Endothelial cell (in vitro differentiated cells): ENCODE data around the gene UXS1. TPM values are rescaled to one million over a fixed set of nuclear protein-coding genes. Genes with fewer than 3 reads are reported as not detected.

Experiments used
- DNase-seq: peaks from one replicate; pipeline ENCODE4 v3.0.0; 2021; ENCODE audit warnings: low spot score
- H3K27ac Mint-ChIP-seq: one replicate; pipeline ENCODE4 v1.8.0; 2021; ENCODE audit warnings: mixed read lengths, inconsistent platforms; ENCODE audit not compliant: unreplicated experiment
- H3K27me3 Mint-ChIP-seq: one replicate; pipeline ENCODE4 v1.8.0; 2021; ENCODE audit warnings: mild to moderate bottlenecking, moderate library complexity, mixed read lengths, inconsistent platforms; ENCODE audit not compliant: unreplicated experiment
- H3K36me3 Mint-ChIP-seq: one replicate; pipeline ENCODE4 v1.8.0; 2021; ENCODE audit warnings: mild to moderate bottlenecking, low read depth, mixed read lengths, inconsistent platforms; ENCODE audit not compliant: unreplicated experiment
- H3K4me1 Mint-ChIP-seq: one replicate; pipeline ENCODE4 v1.8.0; 2021; ENCODE audit warnings: mild to moderate bottlenecking, mixed read lengths, inconsistent platforms; ENCODE audit not compliant: unreplicated experiment
- H3K4me3 Mint-ChIP-seq: one replicate; pipeline ENCODE4 v1.8.0; 2021; ENCODE audit warnings: mild to moderate bottlenecking, mixed read lengths, inconsistent platforms; ENCODE audit not compliant: unreplicated experiment
- H3K9me3 Mint-ChIP-seq: one replicate; pipeline ENCODE4 v1.8.0; 2021; ENCODE audit warnings: mixed read lengths, inconsistent platforms; ENCODE audit not compliant: unreplicated experiment
- total RNA-seq: library from RNA; stranded (reverse); fragmentation: NEBNext Ultra II Directional; extraction: Animal tissue kit (Norgen Biotek cat#: 25700); gene quantifications from one replicate; pipeline ENCODE4 v1.2.1, GENCODE V29; 2021; ENCODE audit not compliant: unreplicated experiment
- TF ChIP-seq, protein P1 (sequence below): fragments of 200-600 bp; sonication (generic); IDR thresholded peaks from one replicate; pipeline ENCODE4 v1.5.0; 2021; ENCODE audit warnings: antibody characterized with exemption; ENCODE audit not compliant: unreplicated experiment

Gene UXS1
- total RNA-seq, 1 donor from 2014 or later, result 60.4 TPM

- Mint-ChIP-seq H3K9me3 (no peaks in the 10 kb centered on the region), H3K27ac (no peak overlapping the region), H3K36me3 (no peaks in the 10 kb centered on the region), H3K4me3 (no peak overlapping the region), H3K4me1 (no peaks in the 10 kb centered on the region), H3K27me3 (no peaks in the 10 kb centered on the region)
- TF ChIP-seq, protein P1, sequence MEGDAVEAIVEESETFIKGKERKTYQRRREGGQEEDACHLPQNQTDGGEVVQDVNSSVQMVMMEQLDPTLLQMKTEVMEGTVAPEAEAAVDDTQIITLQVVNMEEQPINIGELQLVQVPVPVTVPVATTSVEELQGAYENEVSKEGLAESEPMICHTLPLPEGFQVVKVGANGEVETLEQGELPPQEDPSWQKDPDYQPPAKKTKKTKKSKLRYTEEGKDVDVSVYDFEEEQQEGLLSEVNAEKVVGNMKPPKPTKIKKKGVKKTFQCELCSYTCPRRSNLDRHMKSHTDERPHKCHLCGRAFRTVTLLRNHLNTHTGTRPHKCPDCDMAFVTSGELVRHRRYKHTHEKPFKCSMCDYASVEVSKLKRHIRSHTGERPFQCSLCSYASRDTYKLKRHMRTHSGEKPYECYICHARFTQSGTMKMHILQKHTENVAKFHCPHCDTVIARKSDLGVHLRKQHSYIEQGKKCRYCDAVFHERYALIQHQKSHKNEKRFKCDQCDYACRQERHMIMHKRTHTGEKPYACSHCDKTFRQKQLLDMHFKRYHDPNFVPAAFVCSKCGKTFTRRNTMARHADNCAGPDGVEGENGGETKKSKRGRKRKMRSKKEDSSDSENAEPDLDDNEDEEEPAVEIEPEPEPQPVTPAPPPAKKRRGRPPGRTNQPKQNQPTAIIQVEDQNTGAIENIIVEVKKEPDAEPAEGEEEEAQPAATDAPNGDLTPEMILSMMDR, result no peak
- peak; percentile 50 for DNase-seq
Observed at GRCh38 chr2:106085181-106085940, 108.7 kb downstream of the UXS1 start.

GRCh38 chr2:106080959-106081358 is 113.1 kb downstream of the UXS1 start:
- TF ChIP-seq, protein P1, result no peak
- no peak for DNase-seq
- H3K4me1 Mint-ChIP-seq, result no peaks in the 10 kb centered on the region
- H3K9me3 Mint-ChIP-seq, result no peaks in the 10 kb centered on the region
- H3K36me3 Mint-ChIP-seq, result no peaks in the 10 kb centered on the region
- no peak overlapping the region for H3K27ac Mint-ChIP-seq
- no peaks in the 10 kb centered on the region for H3K27me3 Mint-ChIP-seq
- no peak overlapping the region for H3K4me3 Mint-ChIP-seq

DNA sequence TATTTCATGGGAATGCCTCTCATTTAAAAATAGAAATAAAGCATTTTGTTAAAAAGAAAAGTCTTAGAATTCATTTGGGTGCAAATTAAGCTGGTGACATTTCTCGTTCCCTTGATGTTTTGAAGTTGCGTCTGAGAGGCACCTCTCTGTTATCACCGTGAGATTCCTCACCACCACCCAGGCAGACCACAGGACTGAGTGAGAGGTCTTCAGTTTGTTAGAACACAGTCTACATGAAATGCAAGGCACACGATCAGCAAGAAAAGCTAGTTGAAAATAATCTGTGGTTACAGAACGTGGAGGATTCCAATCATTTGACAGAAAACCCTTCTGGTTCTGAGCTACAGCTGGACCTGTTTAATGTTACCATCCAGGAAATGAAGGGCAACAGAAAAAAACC is 116.0 kb downstream of the UXS1 start:
- Mint-ChIP-seq H3K9me3 (no peaks in the 10 kb centered on the region), H3K4me3 (no peak overlapping the region), H3K27ac (no peak overlapping the region), H3K4me1 (peaks cover 9% of the 10 kb centered on the region), H3K27me3 (no peaks in the 10 kb centered on the region), H3K36me3 (no peaks in the 10 kb centered on the region)
- TF ChIP-seq, protein P1, result no peak
- DNase-seq, result no peak

GRCh38 chr2:106076941-106077340 is 117.2 kb downstream of the UXS1 start:
- H3K36me3 Mint-ChIP-seq, result no peaks in the 10 kb centered on the region
- TF ChIP-seq, protein P1, result no peak

GRCh38 chr2:106075048-106075447 is 119.1 kb downstream of the UXS1 start:
- no peaks in the 10 kb centered on the region for H3K36me3 Mint-ChIP-seq

More at GRCh38 chr2:106076941-106077340, 117.2 kb downstream of the UXS1 start:
- H3K9me3 Mint-ChIP-seq, result no peaks in the 10 kb centered on the region
- DNase-seq, result no peak
- H3K4me3 Mint-ChIP-seq, result no peak overlapping the region
- H3K4me1 Mint-ChIP-seq, result peaks cover 11% of the 10 kb centered on the region
- no peak overlapping the region for H3K27ac Mint-ChIP-seq
- H3K27me3 Mint-ChIP-seq, result no peaks in the 10 kb centered on the region

More at GRCh38 chr2:106075048-106075447, 119.1 kb downstream of the UXS1 start:
- H3K9me3 Mint-ChIP-seq, result no peaks in the 10 kb centered on the region
- H3K27ac Mint-ChIP-seq, result no peak overlapping the region
- no peak for DNase-seq
- H3K4me1 Mint-ChIP-seq, result peaks cover 11% of the 10 kb centered on the region
- no peaks in the 10 kb centered on the region for H3K27me3 Mint-ChIP-seq
- TF ChIP-seq, protein P1, result no peak
- H3K4me3 Mint-ChIP-seq, result no peak overlapping the region
